Suprapubic skin (tissue), 3 donors: Measurements from ENCODE around the gene EIF2S2.

Source experiments
- CTCF ChIP-seq, 2 donors: fragments of 200-600 bp in 1 of 2; fragments of 450-650 bp in 1 of 2; sonication (generic) in 1 of 2; IDR thresholded peaks; one replicate each; pipeline ENCODE4 v1.5.1; 2016 to 2019; ENCODE audit warnings: antibody characterized with exemption in 2 of 2, mild to moderate bottlenecking in 1 of 2, moderate library complexity in 1 of 2
- POLR2AphosphoS5 ChIP-seq, 3 donors: sonication (generic); formaldehyde crosslinking; IDR thresholded peaks; one replicate each; pipeline ENCODE4 v1.6.1; 2017; ENCODE audit warnings: antibody characterized with exemption in 3 of 3

- TF ChIP-seq POLR2AphosphoS5 (IDR thresholded peaks at IDR 0.05), result no peak
- no peak for TF ChIP-seq CTCF (IDR thresholded peaks at IDR 0.05)
Measured at GRCh38 chr20:34143951-34144350, 31.9 kb upstream of the EIF2S2 start.
